PC-9 (cell line): ENCODE results near the gene CADM2.

Experiments
- EZH2 ChIP-seq: fragments of 200-600 bp; sonication (generic); IDR thresholded peaks from 2 replicates; pipeline ENCODE4 v1.8.0; 2017; ENCODE audit warnings: antibody characterized with exemption, low read depth
- TF ChIP-seq, protein P1 (sequence below): fragments of 200-600 bp; sonication (generic); conservative IDR thresholded peaks from 2 replicates; pipeline ENCODE4 v1.6.1; 2017; ENCODE audit warnings: mixed run types, antibody characterized with exemption, mild to moderate bottlenecking, moderate library complexity

DNA sequence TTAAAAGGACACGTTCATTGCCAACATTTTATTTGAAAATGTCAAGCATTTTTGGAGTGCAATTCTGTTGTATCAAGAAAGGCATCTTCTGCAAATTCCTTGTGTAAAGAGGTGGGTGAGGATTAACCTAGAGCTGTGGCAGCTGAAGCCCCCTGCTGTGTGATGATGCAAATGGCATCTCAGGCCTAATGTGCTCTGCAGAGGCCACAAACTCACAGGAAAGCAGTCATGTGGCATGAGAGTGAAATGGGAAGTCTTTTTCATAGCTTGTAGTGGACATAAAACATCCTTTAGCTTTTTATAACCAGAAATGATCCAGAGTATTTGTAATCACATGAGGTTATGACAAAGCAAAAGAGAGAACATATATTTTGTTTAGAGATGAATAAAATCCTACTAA lies 6.4 kb downstream of the CADM2 start:
- TF ChIP-seq, protein P1, sequence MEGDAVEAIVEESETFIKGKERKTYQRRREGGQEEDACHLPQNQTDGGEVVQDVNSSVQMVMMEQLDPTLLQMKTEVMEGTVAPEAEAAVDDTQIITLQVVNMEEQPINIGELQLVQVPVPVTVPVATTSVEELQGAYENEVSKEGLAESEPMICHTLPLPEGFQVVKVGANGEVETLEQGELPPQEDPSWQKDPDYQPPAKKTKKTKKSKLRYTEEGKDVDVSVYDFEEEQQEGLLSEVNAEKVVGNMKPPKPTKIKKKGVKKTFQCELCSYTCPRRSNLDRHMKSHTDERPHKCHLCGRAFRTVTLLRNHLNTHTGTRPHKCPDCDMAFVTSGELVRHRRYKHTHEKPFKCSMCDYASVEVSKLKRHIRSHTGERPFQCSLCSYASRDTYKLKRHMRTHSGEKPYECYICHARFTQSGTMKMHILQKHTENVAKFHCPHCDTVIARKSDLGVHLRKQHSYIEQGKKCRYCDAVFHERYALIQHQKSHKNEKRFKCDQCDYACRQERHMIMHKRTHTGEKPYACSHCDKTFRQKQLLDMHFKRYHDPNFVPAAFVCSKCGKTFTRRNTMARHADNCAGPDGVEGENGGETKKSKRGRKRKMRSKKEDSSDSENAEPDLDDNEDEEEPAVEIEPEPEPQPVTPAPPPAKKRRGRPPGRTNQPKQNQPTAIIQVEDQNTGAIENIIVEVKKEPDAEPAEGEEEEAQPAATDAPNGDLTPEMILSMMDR = no peak
- TF ChIP-seq EZH2 = no peak
